Measurements from ENCODE around the gene CMTM1. TPM values are rescaled to one million over a fixed set of nuclear protein-coding genes. Genes with fewer than 3 reads are reported as not detected.

CMTM1 gene
- total and polyA plus RNA-seq, 2 donors, result 0.64 to 5.1 TPM

GRCh38 chr16:66612422-66612821 lies 46.2 kb downstream of the CMTM1 start:
- H3K9me3 ChIP-seq (ENCODE audit: control insufficient read depth in 2 of 2, insufficient read depth in 1 of 2, low read length in 1 of 2), result peaks cover 0 to 1% of the 10 kb centered on the region in 2 donors
- H3K4me3 ChIP-seq (ENCODE audit: low read length in 2 of 2), result no peak overlapping the region
- H3K27ac ChIP-seq (ENCODE audit: low read depth in 1 of 2, low read length in 1 of 2), result no peak overlapping the region
- no peak for DNase-seq (ENCODE audit: low read depth in 6 of 9, low spot score in 9 of 9)
- 89% methylated on average over 14 of the region's 14 CpGs for WGBS
- H3K4me1 ChIP-seq (ENCODE audit: control insufficient read depth in 2 of 2, insufficient read depth in 2 of 2, low read length in 2 of 2), result peaks cover 4 to 12% of the 10 kb centered on the region in 2 donors
- H3K36me3 ChIP-seq (ENCODE audit: control insufficient read depth in 2 of 2, insufficient read depth in 2 of 2, low read length in 1 of 2), result peaks cover 56 to 57% of the 10 kb centered on the region in 2 donors
- no peaks in the 10 kb centered on the region for H3K27me3 ChIP-seq (ENCODE audit: control insufficient read depth in 2 of 2, insufficient read depth in 1 of 2, low read length in 1 of 2)

- H3K9me3 ChIP-seq (ENCODE audit: control insufficient read depth in 2 of 2, insufficient read depth in 1 of 2, low read length in 1 of 2), result peaks cover 0 to 1% of the 10 kb centered on the region in 2 donors
- 96% methylated on average over 12 of the region's 12 CpGs for WGBS
- peaks cover 47 to 50% of the 10 kb centered on the region in 2 donors for H3K36me3 ChIP-seq (ENCODE audit: control insufficient read depth in 2 of 2, insufficient read depth in 2 of 2, low read length in 1 of 2)
- peaks cover 0 to 2% of the 10 kb centered on the region in 2 donors for H3K4me1 ChIP-seq (ENCODE audit: control insufficient read depth in 2 of 2, insufficient read depth in 2 of 2, low read length in 2 of 2)
- no peak overlapping the region for H3K4me3 ChIP-seq (ENCODE audit: low read length in 2 of 2)
- no peak overlapping the region for H3K27ac ChIP-seq (ENCODE audit: low read depth in 1 of 2, low read length in 1 of 2)
- DNase-seq (ENCODE audit: low read depth in 6 of 9, low spot score in 9 of 9), result no peak
- no peaks in the 10 kb centered on the region for H3K27me3 ChIP-seq (ENCODE audit: control insufficient read depth in 2 of 2, insufficient read depth in 1 of 2, low read length in 1 of 2)
Measured at GRCh38 chr16:66614161-66614802, 48.0 kb downstream of the CMTM1 start.

DNA sequence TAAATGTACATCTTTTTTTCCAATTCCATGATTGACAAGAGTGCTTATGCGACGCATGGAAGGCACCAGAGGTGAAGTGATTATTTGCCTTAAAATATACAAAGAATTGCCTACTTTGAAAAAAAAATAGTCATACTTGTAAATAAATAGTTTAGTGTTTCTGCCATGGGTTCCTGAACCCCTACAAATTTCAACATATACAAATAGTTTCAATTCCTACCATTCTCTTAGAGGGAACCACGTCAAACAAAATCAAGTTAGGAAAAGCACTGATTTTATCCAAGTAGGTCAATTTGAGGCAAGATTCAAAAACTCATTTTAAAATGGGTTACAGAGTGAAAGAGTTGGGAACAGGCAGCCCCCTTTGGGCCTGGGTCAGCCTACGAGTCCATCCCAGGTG lies 49.9 kb downstream of the CMTM1 start:
- no peak overlapping the region for H3K27ac ChIP-seq (ENCODE audit: low read depth in 1 of 2, low read length in 1 of 2)
- H3K4me1 ChIP-seq (ENCODE audit: control insufficient read depth in 2 of 2, insufficient read depth in 2 of 2, low read length in 2 of 2), result peaks cover 0 to 7% of the 10 kb centered on the region in 2 donors
- no peak for DNase-seq (ENCODE audit: low read depth in 6 of 9, low spot score in 9 of 9)
- H3K27me3 ChIP-seq (ENCODE audit: control insufficient read depth in 2 of 2, insufficient read depth in 1 of 2, low read length in 1 of 2), result no peaks in the 10 kb centered on the region
- H3K9me3 ChIP-seq (ENCODE audit: control insufficient read depth in 2 of 2, insufficient read depth in 1 of 2, low read length in 1 of 2), result peaks cover 0 to 1% of the 10 kb centered on the region in 2 donors
- 97% methylated on average over 4 of the region's 4 CpGs for WGBS
- H3K36me3 ChIP-seq (ENCODE audit: control insufficient read depth in 2 of 2, insufficient read depth in 2 of 2, low read length in 1 of 2), result peaks cover 30 to 32% of the 10 kb centered on the region in 2 donors
- H3K4me3 ChIP-seq (ENCODE audit: low read length in 2 of 2), result no peak overlapping the region

GRCh38 chr16:66616592-66616991 lies 50.4 kb downstream of the CMTM1 start:
- no peak overlapping the region for H3K4me3 ChIP-seq (ENCODE audit: low read length in 2 of 2)
- 93% methylated on average over 9 of the region's 9 CpGs for WGBS
- DNase-seq (ENCODE audit: low read depth in 6 of 9, low spot score in 9 of 9), result no peak

GRCh38 chr16:66617010-66617434 lies 50.8 kb downstream of the CMTM1 start:
- H3K9me3 ChIP-seq (ENCODE audit: control insufficient read depth in 2 of 2, insufficient read depth in 1 of 2, low read length in 1 of 2), result peaks cover 0 to 1% of the 10 kb centered on the region in 2 donors
- DNase-seq (ENCODE audit: low read depth in 6 of 9, low spot score in 9 of 9), result no peak
- no peak overlapping the region for H3K27ac ChIP-seq (ENCODE audit: low read depth in 1 of 2, low read length in 1 of 2)
- H3K4me3 ChIP-seq (ENCODE audit: low read length in 2 of 2), result no peak overlapping the region
- H3K36me3 ChIP-seq (ENCODE audit: control insufficient read depth in 2 of 2, insufficient read depth in 2 of 2, low read length in 1 of 2), result peaks cover 21 to 25% of the 10 kb centered on the region in 2 donors
- no peaks in the 10 kb centered on the region for H3K27me3 ChIP-seq (ENCODE audit: control insufficient read depth in 2 of 2, insufficient read depth in 1 of 2, low read length in 1 of 2)
- WGBS, result 88% methylated on average over 2 of the region's 2 CpGs
- H3K4me1 ChIP-seq (ENCODE audit: control insufficient read depth in 2 of 2, insufficient read depth in 2 of 2, low read length in 2 of 2), result peaks cover 0 to 7% of the 10 kb centered on the region in 2 donors

More at GRCh38 chr16:66616592-66616991, 50.4 kb downstream of the CMTM1 start:
- Histone ChIP-seq H3K27ac (ENCODE audit: low read depth in 1 of 2, low read length in 1 of 2) (no peak overlapping the region), H3K4me1 (ENCODE audit: control insufficient read depth in 2 of 2, insufficient read depth in 2 of 2, low read length in 2 of 2) (peaks cover 0 to 7% of the 10 kb centered on the region in 2 donors), H3K36me3 (ENCODE audit: control insufficient read depth in 2 of 2, insufficient read depth in 2 of 2, low read length in 1 of 2) (peaks cover 25 to 28% of the 10 kb centered on the region in 2 donors), H3K27me3 (ENCODE audit: control insufficient read depth in 2 of 2, insufficient read depth in 1 of 2, low read length in 1 of 2) (no peaks in the 10 kb centered on the region), H3K9me3 (ENCODE audit: control insufficient read depth in 2 of 2, insufficient read depth in 1 of 2, low read length in 1 of 2) (peaks cover 0 to 1% of the 10 kb centered on the region in 2 donors)

DNA sequence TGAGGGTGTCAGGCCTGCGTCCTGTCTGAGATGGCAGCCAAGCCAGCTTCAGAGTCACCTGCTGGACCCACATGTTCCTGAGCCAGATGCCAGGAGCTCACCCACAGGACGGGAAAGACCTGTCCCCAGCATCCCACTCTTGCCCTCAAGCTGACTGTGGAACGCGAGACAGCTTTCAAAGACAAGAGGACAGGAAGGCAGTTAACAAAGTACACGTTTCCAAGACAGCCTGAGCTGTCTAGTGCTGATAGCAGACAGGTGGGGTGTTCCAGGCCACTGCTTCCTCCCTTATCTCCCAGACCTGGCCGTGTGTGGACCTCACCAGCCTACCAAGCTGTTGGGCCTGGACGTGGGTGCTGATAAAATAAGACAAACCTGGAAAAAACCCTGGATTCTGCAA lies 51.5 kb downstream of the CMTM1 start:
- Histone ChIP-seq H3K4me1 (ENCODE audit: control insufficient read depth in 2 of 2, insufficient read depth in 2 of 2, low read length in 2 of 2) (peaks cover 0 to 7% of the 10 kb centered on the region in 2 donors), H3K36me3 (ENCODE audit: control insufficient read depth in 2 of 2, insufficient read depth in 2 of 2, low read length in 1 of 2) (peaks cover 14 to 18% of the 10 kb centered on the region in 2 donors), H3K4me3 (ENCODE audit: low read length in 2 of 2) (no peak overlapping the region), H3K27ac (ENCODE audit: low read depth in 1 of 2, low read length in 1 of 2) (no peak overlapping the region), H3K27me3 (ENCODE audit: control insufficient read depth in 2 of 2, insufficient read depth in 1 of 2, low read length in 1 of 2) (no peaks in the 10 kb centered on the region), H3K9me3 (ENCODE audit: control insufficient read depth in 2 of 2, insufficient read depth in 1 of 2, low read length in 1 of 2) (peaks cover 0 to 1% of the 10 kb centered on the region in 2 donors)
- DNase-seq (ENCODE audit: low read depth in 6 of 9, low spot score in 9 of 9), result no peak
- WGBS, result 89% methylated on average over 7 of the region's 7 CpGs

GRCh38 chr16:66618588-66619375 lies 52.5 kb downstream of the CMTM1 start:
- DNase-seq (ENCODE audit: low read depth in 6 of 9, low spot score in 9 of 9), result no peak
- WGBS, result 92% methylated on average over 10 of the region's 10 CpGs
- peak overlapping the region in 1 of 2 donors; percentile 3 for H3K27ac ChIP-seq (ENCODE audit: low read depth in 1 of 2, low read length in 1 of 2)
- H3K27me3 ChIP-seq (ENCODE audit: control insufficient read depth in 2 of 2, insufficient read depth in 1 of 2, low read length in 1 of 2), result no peaks in the 10 kb centered on the region
- H3K9me3 ChIP-seq (ENCODE audit: control insufficient read depth in 2 of 2, insufficient read depth in 1 of 2, low read length in 1 of 2), result no peaks in the 10 kb centered on the region
- peaks cover 7 to 9% of the 10 kb centered on the region in 2 donors for H3K36me3 ChIP-seq (ENCODE audit: control insufficient read depth in 2 of 2, insufficient read depth in 2 of 2, low read length in 1 of 2)
- peaks cover 0 to 13% of the 10 kb centered on the region in 2 donors for H3K4me1 ChIP-seq (ENCODE audit: control insufficient read depth in 2 of 2, insufficient read depth in 2 of 2, low read length in 2 of 2)
- no peak overlapping the region for H3K4me3 ChIP-seq (ENCODE audit: low read length in 2 of 2)

GRCh38 chr16:66619534-66620428 lies 53.5 kb downstream of the CMTM1 start:
- no peaks in the 10 kb centered on the region for H3K27me3 ChIP-seq (ENCODE audit: control insufficient read depth in 2 of 2, insufficient read depth in 1 of 2, low read length in 1 of 2)
- WGBS, result 89% methylated on average over 12 of the region's 12 CpGs
- peak overlapping the region in 1 of 2 donors; percentile 17 for H3K27ac ChIP-seq (ENCODE audit: low read depth in 1 of 2, low read length in 1 of 2)
- H3K36me3 ChIP-seq (ENCODE audit: control insufficient read depth in 2 of 2, insufficient read depth in 2 of 2, low read length in 1 of 2), result peaks cover 0 to under 1% of the 10 kb centered on the region in 2 donors
- H3K4me3 ChIP-seq (ENCODE audit: low read length in 2 of 2), result no peak overlapping the region
- DNase-seq (ENCODE audit: low read depth in 6 of 9, low spot score in 9 of 9), result no peak
- peaks cover 0 to 13% of the 10 kb centered on the region in 2 donors for H3K4me1 ChIP-seq (ENCODE audit: control insufficient read depth in 2 of 2, insufficient read depth in 2 of 2, low read length in 2 of 2)
- H3K9me3 ChIP-seq (ENCODE audit: control insufficient read depth in 2 of 2, insufficient read depth in 1 of 2, low read length in 1 of 2), result no peaks in the 10 kb centered on the region
